Measurements from ENCODE around the gene WDR81. TPM values are rescaled to one million over a fixed set of nuclear protein-coding genes. Genes with fewer than 3 reads are reported as not detected.

WDR81 gene
- total RNA-seq, 1 experiment from 2014 or later: 19.4 TPM

DNA sequence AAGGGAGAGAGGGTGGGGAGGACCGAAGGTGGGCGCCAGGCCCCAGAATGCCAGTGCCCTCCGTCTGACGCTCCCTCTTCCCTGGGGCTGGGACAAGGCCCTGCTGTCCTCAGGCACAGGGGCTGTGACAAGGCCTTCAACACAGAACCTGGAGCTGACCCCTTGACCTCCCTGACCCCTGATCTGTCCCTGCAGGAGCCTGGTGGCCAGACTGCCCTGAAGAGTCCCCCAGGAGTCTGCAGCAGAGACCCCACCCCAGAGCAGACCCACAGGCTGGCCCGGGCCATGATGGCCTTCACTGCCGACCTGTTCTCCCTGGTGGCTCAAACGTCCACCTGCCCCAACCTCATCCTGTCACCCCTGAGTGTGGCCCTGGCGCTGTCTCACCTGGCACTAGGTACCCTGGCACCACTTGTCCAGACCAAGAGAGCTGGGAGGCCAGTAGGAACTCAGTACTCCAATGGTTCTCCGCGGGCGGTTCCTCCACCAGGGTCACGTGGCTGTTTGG, 21.1 kb downstream of the WDR81 start:
- Histone ChIP-seq H3K9me3 (ENCODE audit: low read depth, low read length, poor library complexity, severe bottlenecking) (no peaks in the 10 kb centered on the region), H3K27me3 (replicated peaks; ENCODE audit: insufficient read depth, low read depth, low read length, poor library complexity) (no peaks in the 10 kb centered on the region), H3K36me3 (ENCODE audit: insufficient read depth, low read length, poor library complexity, severe bottlenecking) (no peaks in the 10 kb centered on the region), H3K4me1 (ENCODE audit: insufficient read depth, low read length, poor library complexity, severe bottlenecking) (no peaks in the 10 kb centered on the region), H3K27ac (ENCODE audit: low read depth, low read length, poor library complexity, severe bottlenecking) (no peak overlapping the region), H3K4me3 (ENCODE audit: low read depth, low read length, poor library complexity, severe bottlenecking) (no peak overlapping the region)
- CTCF ChIA-PET: no interaction called here
- BruUV-seq (replicated peaks): no TSS peak
- no peak for DNase-seq (ENCODE audit: low spot score)
- POLR2A ChIA-PET (ENCODE audit: low non-redundant PET): no interaction called here
- no peak for TF ChIP-seq EZH2 (IDR thresholded peaks at IDR 0.05; ENCODE audit: borderline replicate concordance, low read depth, low read length, poor library complexity, severe bottlenecking)
- intact Hi-C loops (cut with micrococcal nuclease; ENCODE audit: unreplicated experiment): no loop called here

DNA sequence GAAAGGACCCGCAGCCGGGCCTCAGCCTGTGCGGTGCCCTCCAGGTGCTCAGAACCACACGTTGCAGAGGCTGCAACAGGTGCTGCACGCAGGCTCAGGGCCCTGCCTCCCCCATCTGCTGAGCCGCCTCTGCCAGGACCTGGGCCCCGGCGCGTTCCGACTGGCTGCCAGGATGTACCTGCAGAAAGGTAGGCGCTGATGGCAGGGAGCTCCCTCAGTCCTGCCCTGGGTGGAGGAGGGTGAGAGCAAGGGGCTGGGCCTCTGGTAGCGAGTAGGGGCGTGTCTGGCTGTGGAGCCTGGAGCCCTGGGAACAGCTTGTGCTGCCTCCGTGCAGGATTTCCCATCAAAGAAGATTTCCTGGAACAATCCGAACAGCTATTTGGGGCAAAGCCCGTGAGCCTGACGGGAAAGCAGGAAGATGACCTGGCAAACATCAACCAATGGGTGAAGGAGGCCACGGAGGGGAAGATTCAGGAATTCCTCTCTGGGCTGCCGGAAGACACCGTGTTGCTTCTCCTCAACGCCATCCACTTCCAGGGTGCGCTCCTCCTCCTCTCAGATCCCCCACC, 22.6 kb downstream of the WDR81 start:
- Histone ChIP-seq H3K36me3 (ENCODE audit: insufficient read depth, low read length, poor library complexity, severe bottlenecking) (no peaks in the 10 kb centered on the region), H3K9me3 (ENCODE audit: low read depth, low read length, poor library complexity, severe bottlenecking) (no peaks in the 10 kb centered on the region), H3K4me3 (ENCODE audit: low read depth, low read length, poor library complexity, severe bottlenecking) (no peak overlapping the region), H3K27ac (ENCODE audit: low read depth, low read length, poor library complexity, severe bottlenecking) (no peak overlapping the region), H3K4me1 (ENCODE audit: insufficient read depth, low read length, poor library complexity, severe bottlenecking) (no peaks in the 10 kb centered on the region), H3K27me3 (replicated peaks; ENCODE audit: insufficient read depth, low read depth, low read length, poor library complexity) (no peaks in the 10 kb centered on the region)
- TF ChIP-seq, protein P1, sequence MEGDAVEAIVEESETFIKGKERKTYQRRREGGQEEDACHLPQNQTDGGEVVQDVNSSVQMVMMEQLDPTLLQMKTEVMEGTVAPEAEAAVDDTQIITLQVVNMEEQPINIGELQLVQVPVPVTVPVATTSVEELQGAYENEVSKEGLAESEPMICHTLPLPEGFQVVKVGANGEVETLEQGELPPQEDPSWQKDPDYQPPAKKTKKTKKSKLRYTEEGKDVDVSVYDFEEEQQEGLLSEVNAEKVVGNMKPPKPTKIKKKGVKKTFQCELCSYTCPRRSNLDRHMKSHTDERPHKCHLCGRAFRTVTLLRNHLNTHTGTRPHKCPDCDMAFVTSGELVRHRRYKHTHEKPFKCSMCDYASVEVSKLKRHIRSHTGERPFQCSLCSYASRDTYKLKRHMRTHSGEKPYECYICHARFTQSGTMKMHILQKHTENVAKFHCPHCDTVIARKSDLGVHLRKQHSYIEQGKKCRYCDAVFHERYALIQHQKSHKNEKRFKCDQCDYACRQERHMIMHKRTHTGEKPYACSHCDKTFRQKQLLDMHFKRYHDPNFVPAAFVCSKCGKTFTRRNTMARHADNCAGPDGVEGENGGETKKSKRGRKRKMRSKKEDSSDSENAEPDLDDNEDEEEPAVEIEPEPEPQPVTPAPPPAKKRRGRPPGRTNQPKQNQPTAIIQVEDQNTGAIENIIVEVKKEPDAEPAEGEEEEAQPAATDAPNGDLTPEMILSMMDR (conservative IDR thresholded peaks at IDR 0.05; ENCODE audit: low read depth, low read length): no peak
- TF ChIP-seq EZH2 (IDR thresholded peaks at IDR 0.05; ENCODE audit: borderline replicate concordance, low read depth, low read length, poor library complexity, severe bottlenecking): no peak
- no peak for DNase-seq (ENCODE audit: low spot score)
- no TSS peak for BruUV-seq (replicated peaks)
- intact Hi-C loops (cut with micrococcal nuclease; ENCODE audit: unreplicated experiment): no loop called here
- POLR2A ChIA-PET (ENCODE audit: low non-redundant PET): no interaction called here
- CTCF ChIA-PET: no interaction called here

DNA sequence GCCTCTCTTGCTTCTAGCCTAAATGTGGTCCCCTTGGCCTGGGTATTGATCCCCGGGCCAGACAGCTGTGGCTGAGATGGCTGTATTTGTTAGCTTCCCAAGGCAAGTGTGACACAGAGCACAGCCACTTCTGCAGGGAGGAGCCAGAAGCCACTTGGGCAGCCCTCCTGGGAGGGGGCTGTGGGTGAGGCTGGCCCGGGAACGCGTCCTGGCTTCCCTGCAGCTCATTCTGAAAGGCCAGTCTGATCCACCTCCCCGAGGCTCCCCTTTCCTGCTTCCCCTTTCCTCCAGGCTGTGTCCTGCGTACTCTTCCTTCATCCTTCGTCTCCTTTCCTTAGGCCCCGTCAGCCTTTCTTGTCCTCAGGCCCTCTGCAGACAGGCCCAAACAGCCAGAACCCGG, 26.1 kb downstream of the WDR81 start:
- no peaks in the 10 kb centered on the region for H3K9me3 ChIP-seq (ENCODE audit: low read depth, low read length, poor library complexity, severe bottlenecking)
- no peaks in the 10 kb centered on the region for H3K27me3 ChIP-seq (replicated peaks; ENCODE audit: insufficient read depth, low read depth, low read length, poor library complexity)
- POLR2A ChIA-PET (ENCODE audit: low non-redundant PET): no interaction called here
- H3K4me1 ChIP-seq (ENCODE audit: insufficient read depth, low read length, poor library complexity, severe bottlenecking): no peaks in the 10 kb centered on the region
- no peak overlapping the region for H3K27ac ChIP-seq (ENCODE audit: low read depth, low read length, poor library complexity, severe bottlenecking)
- no peak for TF ChIP-seq EZH2 (IDR thresholded peaks at IDR 0.05; ENCODE audit: borderline replicate concordance, low read depth, low read length, poor library complexity, severe bottlenecking)
- TF ChIP-seq, protein P1 (conservative IDR thresholded peaks at IDR 0.05; ENCODE audit: low read depth, low read length): no peak
- intact Hi-C loops (cut with micrococcal nuclease; ENCODE audit: unreplicated experiment): no loop called here
- H3K36me3 ChIP-seq (ENCODE audit: insufficient read depth, low read length, poor library complexity, severe bottlenecking): no peaks in the 10 kb centered on the region
- no peak for DNase-seq (ENCODE audit: low spot score)
- H3K4me3 ChIP-seq (ENCODE audit: low read depth, low read length, poor library complexity, severe bottlenecking): no peak overlapping the region
- CTCF ChIA-PET: interaction anchor here (0.5 kb wide), 1 partner anchor 35 kb away, joined by 3 read pairs; no protein-coding TSS in a partner anchor
- no TSS peak for BruUV-seq (replicated peaks)
